T-helper 2 cell treated with Interferon-gamma antibody and Interleukin-4, amounts not matched to agents 5 μg/mL and 100 μg/mL, for 36 hours (primary cell): ENCODE results near the gene TENT4B.
"Not testable (repeated sequence)": the region's sequence is repeated elsewhere in the genome, so short reads cannot be mapped to it uniquely, and the experiment has no call there.

Source experiments
- DNase-seq: peaks from one replicate; pipeline ENCODE4 v3.0.0; 2021; ENCODE audit warnings: low spot score
- H3K27ac Mint-ChIP-seq: one replicate; pipeline ENCODE4 v1.8.0; 2021; ENCODE audit warnings: mild to moderate bottlenecking, mixed read lengths
- H3K27me3 Mint-ChIP-seq: one replicate; pipeline ENCODE4 v1.8.0; 2021; ENCODE audit warnings: low read depth, mixed read lengths
- H3K36me3 Mint-ChIP-seq: one replicate; pipeline ENCODE4 v1.8.0; 2021; ENCODE audit warnings: low read depth, mixed read lengths
- H3K4me1 Mint-ChIP-seq: one replicate; pipeline ENCODE4 v1.8.0; 2021; ENCODE audit warnings: low read depth, mixed read lengths
- H3K4me3 Mint-ChIP-seq: one replicate; pipeline ENCODE4 v1.8.0; 2022; ENCODE audit warnings: mild to moderate bottlenecking, moderate library complexity, mixed read lengths
- H3K9me3 Mint-ChIP-seq: one replicate; pipeline ENCODE4 v1.8.0; 2021; ENCODE audit warnings: mixed read lengths

Gene TENT4B

DNA sequence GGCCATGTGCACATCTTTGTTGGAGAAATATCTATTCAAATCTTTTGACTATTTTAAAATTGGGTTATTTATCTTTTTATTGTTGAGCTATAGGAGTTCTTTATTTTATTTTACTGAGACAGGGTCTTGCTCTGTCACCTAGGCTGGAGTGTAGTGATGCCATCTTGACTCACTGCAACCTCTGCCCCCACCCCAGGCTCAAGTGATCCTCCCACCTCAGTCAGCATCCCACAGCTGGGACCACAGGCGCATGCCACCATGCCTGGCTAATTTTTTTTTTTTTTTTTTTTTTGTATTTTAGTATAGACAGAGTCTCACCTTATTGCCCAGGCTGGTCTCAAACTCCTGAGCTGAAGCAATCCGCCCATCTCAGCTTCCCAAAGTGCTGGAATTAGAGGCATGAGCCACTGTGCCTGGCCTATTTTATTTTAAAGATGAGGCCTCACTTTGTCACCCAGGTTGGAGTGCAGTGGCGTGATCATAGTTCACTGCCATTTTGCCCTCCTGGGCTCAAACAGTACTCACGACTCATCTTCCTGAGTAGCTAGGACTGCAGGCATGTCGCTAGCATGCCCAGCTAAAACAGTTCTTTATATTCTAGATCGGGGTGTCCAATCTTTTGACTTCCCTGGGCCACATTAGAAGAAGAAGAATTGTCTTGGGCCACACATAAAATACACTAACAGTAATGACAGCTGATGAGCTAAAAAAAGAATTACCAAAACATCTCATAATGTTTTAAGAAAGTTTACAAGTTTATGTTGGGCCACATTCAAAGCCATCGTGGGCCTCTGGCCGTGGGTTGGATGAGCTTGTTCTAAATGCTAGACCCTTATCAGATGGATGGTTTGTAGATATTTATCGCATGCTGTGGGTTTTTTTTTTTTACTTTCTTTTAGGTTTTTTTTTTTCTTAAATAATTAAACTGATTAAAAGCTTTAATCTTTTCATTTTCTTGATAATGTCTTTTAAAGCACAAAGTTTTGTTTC, 13.7 kb downstream of the TENT4B start:
- Mint-ChIP-seq H3K9me3 (no peaks in the 10 kb centered on the region), H3K36me3 (peaks cover 8% of the 10 kb centered on the region), H3K27ac (peak overlapping the region; percentile 67), H3K4me1 (peaks cover 37% of the 10 kb centered on the region), H3K27me3 (no peaks in the 10 kb centered on the region), H3K4me3 (peak overlapping the region; percentile 65)
- DNase-seq: peak; percentile 16

DNA sequence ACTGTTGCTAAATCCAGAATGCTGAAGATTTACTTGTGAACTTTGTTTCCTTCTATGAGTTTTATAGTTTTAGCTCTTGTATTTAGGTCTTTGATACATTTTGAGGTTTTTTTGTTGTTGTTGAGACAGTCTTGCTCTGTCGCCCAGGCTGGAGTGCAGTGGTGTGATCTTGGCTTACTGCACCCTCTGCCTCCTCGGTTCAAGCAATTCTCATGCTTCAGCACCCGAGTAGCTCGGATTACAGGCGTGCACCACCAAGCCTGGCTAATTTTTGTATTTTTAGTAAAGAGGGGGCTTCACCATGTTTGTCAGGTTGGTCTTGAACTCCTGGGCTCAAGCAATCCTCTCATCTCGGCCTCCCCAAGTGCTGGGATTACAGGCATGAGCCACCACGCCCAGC, 14.4 kb downstream of the TENT4B start:
- DNase-seq: no peak
- peak overlapping the region; percentile 65 for H3K4me3 Mint-ChIP-seq
- no peaks in the 10 kb centered on the region for H3K27me3 Mint-ChIP-seq
- peaks cover 8% of the 10 kb centered on the region for H3K36me3 Mint-ChIP-seq
- no peaks in the 10 kb centered on the region for H3K9me3 Mint-ChIP-seq
- peaks cover 37% of the 10 kb centered on the region for H3K4me1 Mint-ChIP-seq
- H3K27ac Mint-ChIP-seq: peak overlapping the region; percentile 55

DNA sequence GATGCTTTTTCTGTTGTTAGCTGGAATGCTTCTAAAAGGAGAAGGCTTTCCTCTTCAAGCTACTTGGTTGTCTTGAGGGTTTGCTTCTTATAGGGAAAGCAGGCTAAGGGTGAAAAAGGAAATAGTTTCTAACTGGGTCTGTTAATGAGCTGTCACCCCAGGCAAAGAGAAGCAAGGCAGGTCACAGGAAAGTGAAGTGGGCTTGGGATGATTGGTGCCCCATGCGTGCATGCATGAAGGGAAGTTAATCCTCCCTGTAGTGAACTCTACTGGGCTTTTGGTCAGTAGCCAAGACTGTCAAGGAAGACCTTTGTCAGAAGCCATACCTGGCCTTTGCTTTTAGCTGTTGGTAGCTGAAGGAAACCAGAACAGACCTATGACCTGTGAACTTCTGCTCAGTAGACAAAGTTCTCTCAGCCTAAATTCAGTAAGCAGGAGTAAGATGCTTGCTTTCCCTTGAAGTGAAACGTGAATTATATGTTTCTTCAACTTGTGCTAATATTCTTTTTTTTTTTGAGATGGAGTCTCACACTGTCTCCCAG, 16.5 kb downstream of the TENT4B start:
- Mint-ChIP-seq H3K27ac (no peak overlapping the region), H3K27me3 (no peaks in the 10 kb centered on the region), H3K9me3 (no peaks in the 10 kb centered on the region), H3K4me3 (no peak overlapping the region), H3K4me1 (peaks cover 33% of the 10 kb centered on the region), H3K36me3 (peaks cover 8% of the 10 kb centered on the region)
- no peak for DNase-seq

DNA sequence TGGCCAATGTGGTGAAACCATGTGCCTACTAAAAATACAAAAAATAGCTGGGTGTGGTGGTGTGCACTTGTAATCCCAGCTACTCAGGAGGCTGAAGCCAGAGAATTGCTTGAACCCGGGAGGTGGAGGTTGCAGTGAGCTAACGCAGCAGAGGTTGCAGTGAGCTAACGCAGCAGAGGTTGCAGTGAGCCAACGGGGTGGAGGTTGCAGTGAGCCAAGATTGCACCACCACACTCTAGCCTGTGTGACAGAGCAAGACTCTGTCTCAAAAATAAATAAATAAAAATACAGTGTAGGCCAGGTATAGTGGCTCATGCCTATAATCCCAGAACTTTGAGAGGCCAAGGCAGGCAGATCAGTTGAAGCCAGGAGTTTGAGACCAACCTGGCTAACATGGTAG, 18.7 kb downstream of the TENT4B start:
- H3K27ac Mint-ChIP-seq: not testable (repeated sequence)

DNA sequence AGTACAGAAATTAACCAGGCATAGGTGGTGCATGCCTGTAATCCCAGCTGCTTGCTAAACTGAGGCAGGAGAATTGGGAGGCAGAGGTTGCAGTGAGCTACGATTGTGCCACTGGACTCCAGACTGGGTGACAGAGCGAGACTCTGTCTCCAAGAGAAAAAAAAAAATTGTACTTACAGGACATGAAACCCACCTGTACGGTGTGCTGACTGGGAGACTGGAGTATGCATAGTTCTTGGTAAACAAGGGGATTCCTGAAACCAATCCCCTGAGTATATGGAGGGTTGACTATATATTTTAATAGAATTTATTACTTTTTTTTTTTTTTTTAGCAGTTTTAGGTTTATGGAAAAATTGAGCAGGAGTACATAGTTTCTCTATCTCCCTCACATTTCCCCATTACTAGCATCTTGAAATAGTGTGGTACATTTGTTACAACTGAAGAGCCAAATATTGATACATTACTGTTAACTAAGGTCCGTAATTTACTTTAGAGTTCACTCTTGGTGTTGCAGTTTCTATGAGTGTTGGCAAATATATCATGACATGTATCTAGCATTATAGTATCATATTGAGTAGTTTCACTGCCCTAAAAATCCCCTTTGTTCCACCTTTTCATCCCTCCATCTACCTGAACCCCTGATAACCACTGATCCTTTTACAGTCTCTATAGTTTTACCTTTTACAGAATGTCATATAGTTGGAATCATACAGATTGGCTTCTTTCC, 19.3 kb downstream of the TENT4B start:
- no peak for DNase-seq
- H3K36me3 Mint-ChIP-seq: peaks cover 11% of the 10 kb centered on the region
- peaks cover 31% of the 10 kb centered on the region for H3K4me1 Mint-ChIP-seq
- no peak overlapping the region for H3K27ac Mint-ChIP-seq
- H3K27me3 Mint-ChIP-seq: no peaks in the 10 kb centered on the region
- no peak overlapping the region for H3K4me3 Mint-ChIP-seq
- H3K9me3 Mint-ChIP-seq: no peaks in the 10 kb centered on the region

More for the DNA sequence above, 18.7 kb downstream of the TENT4B start:
- Mint-ChIP-seq H3K36me3 (peaks cover 10% of the 10 kb centered on the region), H3K4me1 (peaks cover 34% of the 10 kb centered on the region)
- not testable (repeated sequence) for H3K27me3 Mint-ChIP-seq, H3K9me3 Mint-ChIP-seq, DNase-seq, H3K4me3 Mint-ChIP-seq

DNA sequence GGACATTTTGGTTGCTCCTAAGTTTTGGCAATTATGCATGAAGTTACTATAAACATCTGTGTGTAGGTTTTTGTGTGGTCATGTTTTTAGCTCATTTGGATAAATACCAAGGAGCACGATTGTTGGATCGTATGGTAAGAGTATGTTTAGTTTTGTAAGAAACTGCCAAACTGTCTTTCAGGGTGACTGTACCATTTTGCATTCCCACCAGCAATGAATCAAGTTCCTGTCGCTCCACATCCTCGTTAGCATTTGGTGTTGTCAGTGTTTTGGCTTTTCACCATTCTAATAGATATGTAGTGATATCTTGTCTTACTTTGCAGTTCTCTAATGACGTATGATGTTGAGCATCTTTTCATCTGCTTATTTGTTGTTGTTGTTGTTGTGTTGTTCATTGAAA, 20.2 kb downstream of the TENT4B start:
- Mint-ChIP-seq H3K4me3 (no peak overlapping the region), H3K4me1 (peaks cover 33% of the 10 kb centered on the region), H3K36me3 (peaks cover 8% of the 10 kb centered on the region), H3K9me3 (no peaks in the 10 kb centered on the region), H3K27me3 (no peaks in the 10 kb centered on the region), H3K27ac (no peak overlapping the region)
- no peak for DNase-seq

DNA sequence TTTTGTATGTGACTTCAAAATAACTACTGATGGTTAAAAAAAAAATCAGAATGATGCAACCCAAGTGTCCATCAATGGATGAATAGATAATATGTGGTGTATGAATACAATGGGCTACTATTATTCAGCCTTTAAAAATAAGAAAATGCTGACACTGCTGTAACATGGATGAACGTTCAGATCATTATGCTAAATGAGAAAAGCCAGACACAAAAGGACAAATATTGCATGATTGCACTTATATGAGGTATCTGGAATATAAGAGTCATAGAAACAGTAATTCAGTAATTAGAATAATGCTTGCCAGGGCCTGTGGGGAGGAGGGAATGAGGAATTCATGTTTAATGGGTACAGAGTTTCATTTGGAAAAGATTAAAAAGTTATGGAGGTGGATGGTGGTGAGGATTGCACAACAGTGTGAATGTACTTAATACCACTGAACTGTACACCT, 25.4 kb downstream of the TENT4B start:
- Mint-ChIP-seq H3K4me1 (peaks cover 25% of the 10 kb centered on the region), H3K36me3 (peaks cover 6% of the 10 kb centered on the region), H3K27me3 (no peaks in the 10 kb centered on the region), H3K4me3 (no peak overlapping the region), H3K27ac (no peak overlapping the region), H3K9me3 (no peaks in the 10 kb centered on the region)
- DNase-seq: no peak

DNA sequence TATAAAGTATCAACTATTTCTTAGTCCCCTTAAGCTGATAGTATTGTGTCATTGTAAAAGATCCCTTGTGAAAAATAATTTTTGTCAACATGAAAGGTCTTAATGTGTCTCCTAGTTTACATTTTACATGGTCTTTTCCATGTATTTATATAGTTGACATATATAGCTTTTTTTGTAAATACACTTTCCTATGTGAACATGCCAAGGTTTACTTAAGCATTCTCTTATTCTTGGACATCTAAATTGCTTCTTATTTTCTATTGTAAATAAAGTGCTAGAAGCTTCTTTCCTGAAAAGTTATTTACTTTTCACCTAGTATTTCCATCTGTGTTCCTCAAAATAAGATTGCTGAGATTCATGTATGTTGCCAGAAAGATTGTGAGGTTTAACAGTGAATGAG, 29.3 kb downstream of the TENT4B start:
- peaks cover 20% of the 10 kb centered on the region for H3K4me1 Mint-ChIP-seq
- no peaks in the 10 kb centered on the region for H3K9me3 Mint-ChIP-seq
- no peak overlapping the region for H3K27ac Mint-ChIP-seq
- no peaks in the 10 kb centered on the region for H3K36me3 Mint-ChIP-seq
- H3K4me3 Mint-ChIP-seq: no peak overlapping the region
- no peak for DNase-seq
- no peaks in the 10 kb centered on the region for H3K27me3 Mint-ChIP-seq

DNA sequence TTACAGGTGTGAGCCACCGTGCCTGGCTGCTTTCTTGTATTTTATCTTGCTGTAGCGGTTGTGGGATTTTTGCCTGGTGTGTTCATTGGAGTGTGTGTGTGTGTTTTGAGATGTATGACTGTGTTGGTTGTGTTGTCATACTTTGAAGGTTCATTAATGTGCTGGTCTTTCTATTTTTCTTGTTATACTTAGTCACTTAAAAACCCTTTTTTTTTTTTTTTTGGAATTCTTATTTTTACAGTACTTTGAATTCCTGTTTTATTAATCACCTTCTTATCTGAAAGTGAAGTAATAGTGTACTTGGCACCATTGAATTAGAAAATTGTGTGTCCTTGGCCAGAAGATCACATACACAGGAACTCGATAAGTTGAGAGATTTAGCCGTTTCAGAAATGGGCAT, 30.2 kb downstream of the TENT4B start:
- DNase-seq: no peak
- H3K36me3 Mint-ChIP-seq: no peaks in the 10 kb centered on the region
- no peaks in the 10 kb centered on the region for H3K27me3 Mint-ChIP-seq
- H3K4me3 Mint-ChIP-seq: no peak overlapping the region
- no peak overlapping the region for H3K27ac Mint-ChIP-seq
- no peaks in the 10 kb centered on the region for H3K9me3 Mint-ChIP-seq
- peaks cover 15% of the 10 kb centered on the region for H3K4me1 Mint-ChIP-seq

DNA sequence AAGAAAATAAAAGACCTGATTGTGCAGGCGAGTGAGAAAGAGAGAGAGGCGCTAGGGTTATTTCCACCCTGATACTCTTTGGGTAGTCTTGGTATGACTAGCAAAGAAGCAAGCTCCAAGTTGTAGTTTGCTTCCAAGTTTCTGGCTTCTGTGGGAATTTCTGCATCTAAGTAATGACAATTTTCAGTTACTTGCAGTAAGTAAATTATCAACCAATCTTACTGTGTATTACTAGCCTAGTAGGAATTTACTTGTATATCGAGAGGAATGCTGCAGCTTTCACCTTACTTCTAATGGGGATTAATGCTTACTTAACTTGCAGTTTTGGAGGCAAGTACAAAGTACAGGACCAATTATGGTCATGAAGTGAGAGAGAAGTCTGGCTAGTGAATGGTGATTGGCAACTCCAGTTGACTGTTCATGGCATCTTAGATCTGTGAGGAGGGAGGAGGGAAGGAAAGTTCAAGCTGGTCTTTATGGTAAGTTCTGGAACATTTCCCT, 31.9 kb downstream of the TENT4B start:
- Mint-ChIP-seq H3K36me3 (no peaks in the 10 kb centered on the region), H3K4me3 (no peak overlapping the region), H3K27me3 (no peaks in the 10 kb centered on the region), H3K27ac (no peak overlapping the region), H3K9me3 (no peaks in the 10 kb centered on the region), H3K4me1 (peaks cover 16% of the 10 kb centered on the region)
- DNase-seq: no peak

DNA sequence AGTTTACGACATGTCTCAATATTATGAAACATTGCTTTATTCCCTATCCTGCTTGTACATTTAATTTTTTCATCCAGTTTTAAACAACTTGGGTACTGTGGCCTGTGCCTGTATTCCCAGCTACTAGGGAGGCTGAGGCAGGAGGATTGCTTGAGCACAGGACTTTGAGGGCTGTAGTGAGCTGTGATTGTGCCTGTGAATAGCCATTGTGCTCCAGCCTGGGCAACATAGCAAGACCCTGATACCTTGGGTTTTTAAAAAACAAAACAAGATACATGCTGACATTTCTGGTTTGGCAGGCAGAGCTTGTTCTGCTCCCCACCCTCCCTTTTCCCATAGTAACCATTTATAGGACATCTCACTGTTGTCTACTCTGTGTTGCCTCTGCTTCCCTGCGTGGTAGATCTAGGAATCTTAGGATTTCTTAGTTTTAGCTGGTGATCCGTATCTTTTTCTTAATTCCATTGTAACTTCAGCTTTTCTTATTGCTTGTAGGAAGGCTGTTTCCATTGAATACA, 35.6 kb downstream of the TENT4B start:
- peaks cover 14% of the 10 kb centered on the region for H3K4me1 Mint-ChIP-seq
- no peaks in the 10 kb centered on the region for H3K36me3 Mint-ChIP-seq
- no peaks in the 10 kb centered on the region for H3K27me3 Mint-ChIP-seq
- H3K4me3 Mint-ChIP-seq: no peak overlapping the region
- no peak overlapping the region for H3K27ac Mint-ChIP-seq
- no peak for DNase-seq
- H3K9me3 Mint-ChIP-seq: no peaks in the 10 kb centered on the region

DNA sequence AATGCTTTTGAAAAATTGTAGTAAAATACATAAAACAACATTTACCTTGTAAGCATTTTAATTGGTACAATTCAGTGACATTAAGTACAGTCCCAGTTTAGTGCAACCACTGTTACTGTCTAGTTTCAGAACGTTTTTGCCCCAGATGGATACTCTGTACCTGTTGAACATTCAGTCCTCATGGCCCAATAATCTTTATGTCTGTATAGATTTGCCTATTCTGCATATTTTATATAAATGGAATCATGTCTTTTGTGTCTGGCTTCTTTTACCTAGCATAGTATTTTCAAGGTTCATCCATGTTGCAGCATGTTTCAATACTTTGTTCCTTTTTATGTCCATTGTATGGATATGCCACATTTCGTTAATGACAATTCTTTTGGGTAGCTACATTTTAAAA, 37.2 kb downstream of the TENT4B start:
- no peak overlapping the region for H3K27ac Mint-ChIP-seq
- no peak overlapping the region for H3K4me3 Mint-ChIP-seq
- no peak for DNase-seq
- no peaks in the 10 kb centered on the region for H3K36me3 Mint-ChIP-seq
- no peaks in the 10 kb centered on the region for H3K27me3 Mint-ChIP-seq
- peaks cover 16% of the 10 kb centered on the region for H3K4me1 Mint-ChIP-seq
- H3K9me3 Mint-ChIP-seq: no peaks in the 10 kb centered on the region

DNA sequence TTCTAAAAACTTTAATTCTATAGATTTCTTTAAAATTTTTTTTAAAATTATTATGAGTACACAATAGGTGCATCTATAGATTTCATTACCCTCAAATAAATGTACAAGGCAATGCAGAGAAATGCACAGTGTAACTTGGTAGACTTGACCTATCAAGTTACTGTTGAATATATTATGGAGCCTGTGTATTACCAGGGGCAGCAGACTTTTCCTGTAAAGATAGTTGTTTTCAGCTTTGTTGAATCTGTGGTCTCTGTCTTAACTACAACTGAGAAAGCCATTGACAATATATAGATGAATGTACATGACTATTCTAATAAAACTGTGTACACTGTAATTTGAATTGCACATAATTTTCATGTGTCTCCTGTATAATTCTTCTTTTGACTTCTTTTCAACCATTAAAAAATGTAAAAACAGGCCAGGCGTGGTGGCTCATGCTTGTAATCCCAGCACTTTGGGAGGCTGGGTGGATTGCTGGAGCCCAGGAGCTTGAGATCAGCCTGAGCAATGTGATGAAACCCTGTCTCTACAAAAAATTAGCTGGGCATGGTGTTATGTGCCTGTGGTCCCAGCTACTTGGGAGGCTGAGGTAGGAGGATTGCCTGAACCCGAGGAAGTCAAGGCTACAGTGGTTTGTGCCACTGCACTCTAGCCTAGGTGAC, 39.4 kb downstream of the TENT4B start:
- Mint-ChIP-seq H3K36me3 (peaks cover 2% of the 10 kb centered on the region), H3K9me3 (no peaks in the 10 kb centered on the region)

More for the DNA sequence above, 39.4 kb downstream of the TENT4B start:
- DNase-seq: no peak
- H3K27ac Mint-ChIP-seq: no peak overlapping the region
- no peak overlapping the region for H3K4me3 Mint-ChIP-seq
- peaks cover 35% of the 10 kb centered on the region for H3K4me1 Mint-ChIP-seq
- no peaks in the 10 kb centered on the region for H3K27me3 Mint-ChIP-seq
